IMR-90 (cell line): Measurements from ENCODE around the gene RPS26.

Experiments
- BHLHE40 ChIP-seq: fragments of 150-350 bp; IDR thresholded peaks from 2 replicates; pipeline ENCODE4 v1.6.1; 2016; ENCODE audit warnings: mild to moderate bottlenecking, low read depth, low read length
- CHD1 ChIP-seq: IDR thresholded peaks from 2 replicates; pipeline ENCODE4 v1.6.1; 2012; ENCODE audit warnings: low read depth, low read length, improper control_type of control experiment
- MAFK ChIP-seq: IDR thresholded peaks from 2 replicates; pipeline ENCODE4 v1.6.1; 2012; ENCODE audit warnings: low read depth, low read length, improper control_type of control experiment
- MAZ ChIP-seq: IDR thresholded peaks from 2 replicates; pipeline ENCODE4 v1.6.1; 2012; ENCODE audit warnings: low read depth, mild to moderate bottlenecking, low read length, improper control_type of control experiment, moderate library complexity, borderline replicate concordance
- POLR2A ChIP-seq: IDR thresholded peaks from 2 replicates; pipeline ENCODE4 v1.6.1; 2012; ENCODE audit warnings: mild to moderate bottlenecking, low read depth, low read length
- RAD21 ChIP-seq: IDR thresholded peaks from 2 replicates; pipeline ENCODE4 v1.6.1; 2012; ENCODE audit warnings: low read length, improper control_type of control experiment
- TF ChIP-seq, protein P1 (sequence below): conservative IDR thresholded peaks from 2 replicates; pipeline ENCODE4 v1.5.1; 2012; ENCODE audit warnings: mild to moderate bottlenecking, low read depth, low read length, improper control_type of control experiment
- TF ChIP-seq, protein P2 (sequence below): fragments of 150-350 bp; IDR thresholded peaks from 2 replicates; pipeline ENCODE4 v1.6.1; 2016; ENCODE audit warnings: low read depth, mild to moderate bottlenecking, low read length, moderate library complexity, borderline replicate concordance

DNA sequence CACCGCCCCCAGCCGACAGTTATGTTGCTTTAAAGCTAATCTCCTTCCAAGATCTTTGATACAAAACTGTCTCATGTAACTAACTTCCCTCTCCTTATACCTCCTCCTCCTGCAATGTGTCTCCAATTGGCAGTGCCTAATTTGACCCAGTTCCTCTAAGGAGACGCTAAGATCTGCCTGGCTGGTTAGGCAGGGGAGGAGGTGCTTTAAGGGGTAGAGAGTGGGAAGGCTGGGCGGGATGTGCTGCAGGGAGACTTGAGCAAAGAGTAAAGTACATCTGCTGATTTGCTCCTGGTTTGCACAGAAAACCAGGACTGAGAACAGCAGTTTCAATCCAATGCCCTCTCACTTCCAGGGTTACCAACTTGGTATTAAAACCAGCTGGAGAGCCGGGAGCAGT lies 28.2 kb upstream of the RPS26 start:
- no peak for TF ChIP-seq POLR2A
- TF ChIP-seq, protein P1, sequence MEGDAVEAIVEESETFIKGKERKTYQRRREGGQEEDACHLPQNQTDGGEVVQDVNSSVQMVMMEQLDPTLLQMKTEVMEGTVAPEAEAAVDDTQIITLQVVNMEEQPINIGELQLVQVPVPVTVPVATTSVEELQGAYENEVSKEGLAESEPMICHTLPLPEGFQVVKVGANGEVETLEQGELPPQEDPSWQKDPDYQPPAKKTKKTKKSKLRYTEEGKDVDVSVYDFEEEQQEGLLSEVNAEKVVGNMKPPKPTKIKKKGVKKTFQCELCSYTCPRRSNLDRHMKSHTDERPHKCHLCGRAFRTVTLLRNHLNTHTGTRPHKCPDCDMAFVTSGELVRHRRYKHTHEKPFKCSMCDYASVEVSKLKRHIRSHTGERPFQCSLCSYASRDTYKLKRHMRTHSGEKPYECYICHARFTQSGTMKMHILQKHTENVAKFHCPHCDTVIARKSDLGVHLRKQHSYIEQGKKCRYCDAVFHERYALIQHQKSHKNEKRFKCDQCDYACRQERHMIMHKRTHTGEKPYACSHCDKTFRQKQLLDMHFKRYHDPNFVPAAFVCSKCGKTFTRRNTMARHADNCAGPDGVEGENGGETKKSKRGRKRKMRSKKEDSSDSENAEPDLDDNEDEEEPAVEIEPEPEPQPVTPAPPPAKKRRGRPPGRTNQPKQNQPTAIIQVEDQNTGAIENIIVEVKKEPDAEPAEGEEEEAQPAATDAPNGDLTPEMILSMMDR = no peak
- TF ChIP-seq RAD21 = no peak
- no peak for TF ChIP-seq BHLHE40
- TF ChIP-seq, protein P2, sequence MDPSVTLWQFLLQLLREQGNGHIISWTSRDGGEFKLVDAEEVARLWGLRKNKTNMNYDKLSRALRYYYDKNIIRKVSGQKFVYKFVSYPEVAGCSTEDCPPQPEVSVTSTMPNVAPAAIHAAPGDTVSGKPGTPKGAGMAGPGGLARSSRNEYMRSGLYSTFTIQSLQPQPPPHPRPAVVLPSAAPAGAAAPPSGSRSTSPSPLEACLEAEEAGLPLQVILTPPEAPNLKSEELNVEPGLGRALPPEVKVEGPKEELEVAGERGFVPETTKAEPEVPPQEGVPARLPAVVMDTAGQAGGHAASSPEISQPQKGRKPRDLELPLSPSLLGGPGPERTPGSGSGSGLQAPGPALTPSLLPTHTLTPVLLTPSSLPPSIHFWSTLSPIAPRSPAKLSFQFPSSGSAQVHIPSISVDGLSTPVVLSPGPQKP = no peak
- no peak for TF ChIP-seq MAFK
- TF ChIP-seq CHD1 = no peak
- no peak for TF ChIP-seq MAZ
